ENCODE data around the gene EPAS1.

- TF ChIP-seq CTCF (IDR thresholded peaks at IDR 0.05; ENCODE audit: low read depth, low read length, missing input control), result no peak
- TF ChIP-seq JUND (IDR thresholded peaks at IDR 0.05), result no peak
- no peak for TF ChIP-seq HNF4A (conservative IDR thresholded peaks at IDR 0.05)
- TF ChIP-seq MAX (IDR thresholded peaks at IDR 0.05), result no peak
Observed at GRCh38 chr2:46388881-46389280, 91.7 kb downstream of the EPAS1 start.

Measured in liver (tissue), 3 donors.